ENCODE data around the gene SLC7A14.
"Not testable (repeated sequence)": the region's sequence is repeated elsewhere in the genome, so short reads cannot be mapped to it uniquely, and the experiment has no call there.

SLC7A14 gene

DNA sequence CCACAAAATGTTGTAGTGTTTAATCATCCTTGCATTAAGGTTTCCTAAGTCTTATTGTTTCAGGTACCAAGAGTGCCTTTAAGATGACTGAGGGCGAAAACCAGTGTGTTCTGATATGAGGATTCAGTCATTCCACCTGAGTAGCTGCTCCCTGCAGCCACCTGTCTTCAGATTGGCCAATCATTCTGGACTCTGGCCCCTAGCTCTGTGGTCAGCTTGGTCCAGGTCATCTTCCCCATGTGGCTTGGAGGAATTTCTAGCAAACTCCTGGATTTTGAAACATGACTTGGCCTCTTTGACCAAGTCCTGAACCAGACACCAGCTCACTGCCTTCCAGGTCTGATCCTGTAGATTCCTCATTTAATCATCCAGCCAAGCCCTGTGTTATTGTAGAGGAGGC is 7.8 kb upstream of the SLC7A14 start:
- no peak for DNase-seq

DNA sequence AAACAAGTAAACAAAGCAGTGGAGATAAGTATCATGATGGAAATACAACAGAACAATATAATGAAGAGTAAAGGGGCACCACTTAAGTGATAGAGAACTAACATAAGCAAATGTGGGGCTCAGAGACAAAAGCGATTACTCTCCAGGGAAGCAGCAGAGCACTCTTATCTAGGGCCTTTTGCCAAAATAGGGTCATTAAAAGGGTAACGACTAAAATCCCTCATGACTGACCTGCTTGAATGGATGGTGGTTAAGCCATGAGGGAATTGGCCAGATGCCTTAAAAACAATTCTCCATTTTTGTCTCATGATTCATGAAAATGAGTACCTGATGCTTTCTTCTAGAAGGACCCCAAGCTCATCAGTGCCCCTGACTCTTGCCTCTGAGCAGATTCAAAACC is 3.2 kb upstream of the SLC7A14 start:
- no peak for DNase-seq

DNA sequence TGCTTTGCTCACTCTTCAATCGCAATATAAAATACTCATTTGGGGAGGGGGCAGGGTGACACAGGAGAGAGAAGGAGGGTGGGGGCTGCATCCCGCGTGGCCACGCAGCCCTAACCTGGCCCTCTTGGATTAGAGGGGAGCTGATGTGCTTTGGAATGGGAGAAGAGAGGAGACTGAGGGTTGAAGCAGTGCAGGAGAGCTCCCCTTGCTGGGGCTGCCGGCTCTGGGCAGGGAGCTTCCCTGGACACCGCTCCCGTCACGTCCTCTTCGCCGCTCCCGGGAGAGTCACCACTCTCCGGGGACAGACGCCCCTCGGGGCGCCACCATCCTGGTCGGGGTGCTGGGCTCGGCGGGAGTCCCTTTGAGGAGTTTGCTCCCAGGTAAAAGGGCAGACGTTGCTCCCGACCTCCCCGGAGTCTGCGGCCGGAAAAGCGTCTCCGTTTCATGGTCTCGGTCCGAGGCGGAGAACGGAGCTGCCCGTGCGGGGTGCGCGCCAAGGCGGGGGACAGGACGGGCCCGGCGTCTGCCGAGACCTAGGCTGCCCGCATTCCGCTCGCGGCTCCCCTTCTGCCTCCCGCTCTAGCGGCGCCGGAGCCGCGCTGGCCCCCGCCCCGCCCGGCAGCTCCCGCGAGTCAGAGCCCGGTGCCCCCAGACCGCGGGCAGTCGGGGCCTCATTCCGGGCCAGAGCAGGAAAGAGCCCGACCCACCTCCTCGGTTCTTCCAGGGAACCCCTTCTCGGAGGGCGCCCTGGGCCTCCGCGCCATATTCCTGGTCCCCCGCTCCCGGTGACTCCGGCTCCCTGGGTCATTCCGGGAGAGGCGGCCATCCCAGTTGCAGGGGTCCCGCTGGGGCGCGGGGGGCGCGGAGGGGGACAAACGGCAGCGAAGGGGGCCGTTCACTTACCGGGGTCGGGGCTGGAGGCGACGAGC is 603 bp downstream of the SLC7A14 start:
- no peak for DNase-seq

DNA sequence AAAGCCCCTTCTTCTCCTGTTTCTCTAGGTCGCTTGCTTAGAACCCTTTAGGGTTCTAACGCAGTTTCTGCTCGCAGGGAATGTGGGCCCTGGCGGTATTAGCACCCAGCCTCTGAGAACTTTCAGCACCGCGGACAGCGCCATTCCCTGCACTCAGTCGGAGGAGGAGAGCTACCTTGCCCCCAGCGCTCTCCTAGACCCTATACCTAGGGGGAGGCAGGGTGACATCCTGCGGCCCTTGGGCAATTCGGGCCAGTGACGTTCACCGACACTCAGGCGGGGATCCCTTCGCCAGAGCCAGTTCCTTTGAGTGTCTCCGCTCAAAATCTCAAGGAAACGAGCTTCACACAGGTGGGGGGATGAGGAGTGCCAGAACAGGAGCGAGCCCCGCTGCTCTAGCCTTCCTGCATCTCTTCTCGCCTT is 1.3 kb downstream of the SLC7A14 start:
- peak; percentile 68 for DNase-seq

DNA sequence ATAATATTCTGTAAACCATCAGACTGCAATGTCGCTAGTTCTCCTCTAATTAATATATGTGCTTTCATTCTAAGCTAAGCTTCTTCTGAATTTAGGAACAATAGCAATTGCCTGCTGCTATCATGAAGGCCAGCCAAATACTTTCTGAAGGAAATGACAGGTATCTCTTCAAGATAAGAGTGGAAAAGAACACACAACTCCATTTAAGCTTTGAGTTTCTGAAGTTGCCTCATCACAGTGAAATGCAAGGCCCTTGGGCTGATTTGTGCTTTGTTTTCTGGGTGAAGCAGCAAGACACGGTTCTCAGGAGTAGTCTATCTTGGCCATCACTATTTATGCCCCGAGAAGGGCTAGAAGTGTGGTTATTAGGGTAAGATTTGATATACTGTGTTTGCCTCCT is 6.2 kb downstream of the SLC7A14 start:
- DNase-seq = no peak

DNA sequence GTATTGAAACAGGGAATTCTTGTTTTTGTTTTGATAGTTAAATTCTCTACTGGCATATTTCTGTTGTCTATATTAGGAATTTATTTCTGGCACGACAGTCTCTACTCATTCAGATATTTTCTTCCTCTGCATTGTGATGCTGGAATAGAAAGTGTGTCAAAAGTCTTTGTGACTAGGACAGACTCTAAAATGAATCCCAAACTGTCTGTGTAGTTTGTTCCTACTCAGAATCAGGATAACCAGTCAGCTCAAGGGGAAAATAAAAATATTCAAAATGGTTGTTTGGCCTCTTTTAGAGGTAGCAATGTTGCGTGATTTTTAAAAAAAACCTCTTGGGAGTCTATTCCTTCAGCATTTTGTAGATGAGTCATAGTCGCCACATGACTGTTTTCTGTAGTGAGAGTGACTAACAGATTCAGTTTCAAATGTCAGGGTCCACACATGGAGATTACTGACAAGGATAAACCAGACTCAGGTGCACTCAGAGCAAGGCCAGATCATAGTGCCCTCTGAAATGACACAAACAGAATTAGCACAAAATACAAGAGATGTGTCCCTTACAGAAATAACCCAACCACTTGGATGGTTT is 13.1 kb downstream of the SLC7A14 start:
- DNase-seq = peak; percentile 75

DNA sequence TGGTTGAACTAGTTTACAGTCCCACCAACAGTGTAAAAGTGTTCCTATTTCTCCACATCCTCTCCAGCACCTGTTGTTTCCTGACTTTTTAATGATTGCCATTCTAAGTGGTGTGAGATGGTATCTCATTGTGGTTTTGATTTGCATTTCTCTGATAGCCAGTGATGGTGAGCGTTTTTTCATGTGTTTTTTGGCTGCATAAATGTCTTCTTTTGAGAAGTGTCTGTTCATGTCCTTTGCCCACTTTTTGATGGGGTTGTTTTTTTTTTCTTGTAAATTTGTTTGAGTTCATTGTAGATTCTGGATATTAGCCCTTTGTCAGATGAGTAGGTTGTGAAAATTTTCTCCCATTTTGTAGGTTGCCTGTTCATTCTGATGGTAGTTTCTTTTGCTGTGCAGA is 18.3 kb downstream of the SLC7A14 start:
- not testable (repeated sequence) for DNase-seq

DNA sequence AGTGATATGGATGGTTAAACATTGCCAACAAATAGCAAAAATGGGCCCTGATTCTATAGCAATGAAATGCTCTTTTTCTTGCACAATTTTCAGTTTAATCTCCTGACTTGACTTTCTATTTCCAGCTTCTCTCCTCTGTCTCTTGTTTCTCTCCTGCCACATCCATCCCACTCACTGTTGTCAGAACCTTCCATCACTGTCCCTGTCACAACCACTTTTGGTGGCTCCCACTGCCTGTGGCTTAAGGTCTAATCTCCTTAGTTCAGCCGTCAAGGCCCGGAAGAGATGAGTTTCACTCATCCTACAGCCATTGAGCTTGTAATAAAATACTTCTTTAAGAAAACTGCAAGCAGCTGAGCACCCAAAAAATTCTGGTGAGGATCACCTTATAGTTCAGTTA is 19.5 kb downstream of the SLC7A14 start:
- DNase-seq = no peak

DNA sequence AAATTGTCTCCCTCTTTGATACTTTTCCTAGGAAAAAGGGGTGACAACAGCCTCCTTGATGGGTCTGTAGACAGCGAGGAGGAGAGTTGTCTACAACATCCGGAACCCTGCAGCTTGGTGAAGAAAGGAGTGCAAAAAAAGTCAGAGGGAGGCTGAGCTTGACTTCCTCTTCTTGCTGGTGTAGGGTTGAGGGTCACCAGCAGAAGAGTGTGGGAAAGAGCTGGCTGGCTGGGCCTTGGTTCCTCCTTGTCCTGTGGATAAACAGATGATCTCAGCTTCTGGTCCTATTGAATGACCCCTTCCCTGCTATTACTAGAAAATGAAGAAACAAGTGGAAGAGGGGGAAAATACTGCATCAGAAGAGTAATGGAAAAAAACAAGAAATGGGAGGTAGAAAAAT is 20.4 kb downstream of the SLC7A14 start:
- DNase-seq = no peak

DNA sequence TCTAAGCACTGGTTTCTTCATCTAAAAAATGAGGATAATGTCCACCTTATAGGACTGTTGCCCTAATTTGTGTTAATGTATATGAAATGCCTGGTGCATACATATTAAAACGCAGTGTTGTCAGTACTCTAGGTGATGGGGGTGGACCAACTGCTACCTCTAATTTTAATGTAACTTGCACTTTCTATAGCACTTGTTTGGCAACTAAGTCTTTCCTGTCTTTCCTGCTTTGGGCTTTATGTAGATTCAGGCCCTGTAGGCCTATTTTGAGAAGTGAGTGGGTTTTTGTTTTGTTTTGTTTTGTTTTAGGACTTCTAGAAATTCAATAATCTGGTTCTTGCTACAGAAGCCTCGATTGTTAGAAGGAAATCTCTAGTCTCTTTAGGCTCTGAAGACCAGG is 21.2 kb downstream of the SLC7A14 start:
- DNase-seq = no peak

DNA sequence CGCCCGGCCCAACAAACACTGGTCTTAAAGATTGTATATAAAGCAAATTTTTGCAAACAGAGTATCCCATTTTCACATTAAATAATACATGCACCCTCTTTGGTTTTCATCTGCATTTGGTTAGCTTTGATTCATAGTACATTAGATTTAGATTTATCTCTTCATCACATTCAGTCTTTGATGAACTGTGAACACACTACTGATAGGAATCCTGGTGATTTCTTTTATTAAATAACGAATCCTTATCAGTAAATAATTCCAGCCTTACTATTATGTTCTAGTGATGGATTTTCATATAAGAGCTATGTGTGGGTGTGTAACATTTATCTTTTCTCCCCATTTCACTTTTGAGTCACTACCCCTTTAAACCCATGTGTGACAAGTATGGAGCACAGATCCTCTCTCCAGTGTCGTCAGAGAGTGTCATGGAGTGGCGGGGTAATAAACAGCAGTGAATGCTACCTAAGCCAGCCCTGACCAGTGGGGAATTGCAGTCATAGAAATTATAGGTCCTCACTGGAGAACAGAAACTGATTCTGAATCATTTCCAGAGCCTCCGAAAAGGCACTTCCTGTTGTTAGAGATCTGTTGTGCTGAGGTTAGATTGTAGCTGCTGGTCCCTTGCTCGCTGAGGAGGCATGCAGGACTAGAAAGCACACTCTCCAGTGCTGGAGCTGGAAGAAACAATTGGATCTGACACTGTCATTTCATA is 22.0 kb downstream of the SLC7A14 start:
- peak; percentile 71 for DNase-seq

DNA sequence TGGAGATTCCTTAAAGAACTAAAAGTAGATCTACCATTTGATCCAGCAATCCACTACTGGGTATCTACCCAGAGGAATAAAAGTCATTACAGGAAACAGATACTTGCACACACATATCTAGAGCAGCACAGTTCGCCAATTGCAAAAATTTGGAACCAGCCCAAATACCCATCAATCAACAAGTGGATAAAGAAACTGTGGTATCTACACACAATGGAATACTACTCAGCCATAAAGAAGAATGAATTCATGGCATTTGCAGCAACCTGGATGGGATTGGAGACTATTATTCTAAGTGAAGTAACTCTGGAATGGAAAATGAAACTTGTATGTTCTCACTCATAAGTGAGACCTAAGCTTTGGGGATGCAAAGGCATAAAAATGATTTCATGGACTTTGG is 23.8 kb downstream of the SLC7A14 start:
- no peak for DNase-seq

DNA sequence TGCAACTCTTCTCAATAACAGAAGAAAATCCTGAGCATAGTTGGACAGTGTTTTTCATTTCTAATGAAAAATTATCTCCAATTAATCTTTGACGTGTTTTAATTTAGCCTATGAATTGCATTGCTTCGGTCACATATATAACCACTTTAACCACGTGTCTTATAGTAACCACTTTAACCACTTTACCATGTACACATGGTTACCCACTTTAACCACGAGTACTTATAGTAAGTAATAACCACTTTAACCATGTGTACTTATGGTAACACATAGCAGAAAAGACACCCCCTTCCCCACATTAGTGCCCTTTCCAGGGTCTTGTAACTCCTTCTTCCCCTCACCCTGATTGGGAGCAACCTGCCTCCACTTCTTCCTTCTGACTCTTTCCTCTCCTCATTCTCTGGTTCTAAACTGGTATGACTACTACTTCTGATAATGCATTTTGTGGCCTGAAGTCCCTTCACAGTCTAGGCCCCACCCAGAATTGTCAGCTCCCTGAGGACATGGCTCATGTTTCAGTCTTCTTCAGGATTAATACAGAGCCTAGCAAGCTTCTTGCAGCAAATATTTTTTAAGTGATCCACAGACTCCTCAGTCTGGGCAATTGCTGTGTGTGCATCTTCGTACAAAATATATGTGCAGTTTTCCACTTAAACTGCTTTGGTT is 25.0 kb downstream of the SLC7A14 start:
- DNase-seq = no peak

DNA sequence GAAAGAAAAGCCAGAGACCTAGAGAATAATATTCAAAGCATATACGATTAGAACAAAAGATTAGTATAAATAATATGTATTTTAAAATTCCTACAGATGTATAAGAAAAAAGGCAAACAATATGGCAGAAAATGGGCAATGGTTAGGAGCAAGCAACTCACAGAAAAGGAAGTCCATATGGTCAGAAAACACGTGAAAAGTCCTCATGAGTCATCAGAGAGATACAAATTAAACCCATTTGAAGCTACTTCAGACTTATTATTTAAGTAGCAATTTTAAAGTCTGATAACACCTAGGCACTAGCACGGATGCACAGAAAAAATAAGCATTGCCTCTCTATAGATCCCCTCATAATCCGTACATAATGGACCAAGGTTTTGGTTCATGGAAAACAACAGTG is 25.6 kb downstream of the SLC7A14 start:
- no peak for DNase-seq

DNA sequence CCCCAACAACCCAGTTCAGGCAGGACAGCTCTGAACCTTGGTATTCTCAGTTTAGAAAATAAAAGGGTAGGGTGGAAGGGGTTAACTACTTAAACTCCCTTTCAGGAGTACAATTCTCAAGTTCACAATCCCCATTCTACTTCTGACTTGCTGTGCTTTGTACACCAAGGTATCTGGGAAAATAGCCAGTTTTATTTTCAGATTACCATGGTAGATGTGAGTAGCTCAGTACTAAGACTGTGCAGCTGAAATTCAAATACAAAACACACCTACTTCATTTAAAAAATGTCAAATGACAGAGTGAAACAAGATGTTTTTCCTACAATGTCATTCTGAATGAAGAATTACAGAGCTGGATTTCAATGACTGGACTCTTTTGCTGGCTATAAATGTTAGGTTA is 27.4 kb downstream of the SLC7A14 start:
- no peak for DNase-seq

DNA sequence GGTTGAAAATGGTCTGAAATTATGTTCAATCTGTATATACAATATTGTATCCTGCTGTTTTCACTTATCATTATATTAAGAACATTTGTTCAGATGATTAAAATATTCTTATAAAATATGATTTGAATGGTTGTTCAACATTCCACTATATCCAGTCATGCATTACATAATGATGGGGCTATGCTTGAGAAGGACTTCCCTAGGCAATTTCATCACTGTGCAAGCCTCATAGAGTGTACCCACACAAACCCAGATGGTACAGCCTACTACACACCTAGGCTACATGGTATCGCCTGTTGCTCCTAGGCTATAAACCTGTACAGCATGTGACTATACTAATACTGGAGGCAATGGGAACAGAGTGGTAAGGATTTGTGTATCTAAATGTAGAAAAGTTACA is 30.5 kb downstream of the SLC7A14 start:
- DNase-seq = peak; percentile 60

DNA sequence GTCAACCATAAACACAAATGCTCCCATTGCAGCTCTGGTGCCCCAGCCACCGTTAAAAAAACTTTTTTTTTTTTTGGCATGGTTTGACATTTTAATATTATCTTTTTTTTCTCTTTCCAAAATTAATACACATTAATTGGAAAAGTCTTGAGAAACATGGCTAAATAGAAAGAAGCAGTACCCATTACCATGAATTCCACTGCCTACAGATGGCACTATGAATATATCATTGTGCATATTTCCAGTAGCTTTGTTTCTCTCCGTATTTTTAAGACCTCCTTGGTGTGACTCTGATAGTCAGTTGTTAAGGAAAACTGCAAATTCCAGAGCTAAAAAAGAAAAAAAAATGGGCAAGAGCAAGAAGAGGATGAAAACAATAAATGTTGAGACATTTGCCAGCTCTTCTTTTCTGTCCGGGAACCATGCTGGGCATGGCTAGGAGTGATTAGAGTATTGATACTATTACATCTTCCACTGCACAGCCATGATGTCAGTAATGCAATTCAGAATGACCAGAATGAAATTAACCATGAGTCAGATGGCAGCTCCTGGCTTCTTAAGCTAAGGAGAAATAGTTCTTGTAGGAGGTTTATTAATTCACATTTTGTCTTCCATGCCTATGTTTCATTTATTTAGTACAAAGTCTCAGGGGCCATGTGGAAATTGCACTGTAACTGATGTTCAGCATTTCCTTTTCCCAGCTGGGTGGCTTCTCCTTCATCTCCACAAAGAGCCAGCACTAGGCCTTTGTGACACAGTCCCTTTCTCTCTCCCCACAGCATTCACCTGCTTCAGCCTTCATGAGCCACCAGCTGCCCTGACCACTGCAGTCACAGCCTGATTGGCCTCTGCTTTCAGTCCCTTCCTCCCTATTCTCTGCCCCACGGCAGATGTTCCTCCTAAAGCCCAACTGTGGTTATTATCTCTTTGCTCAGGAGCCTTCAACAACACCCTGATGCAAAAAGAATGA is 31.8 kb downstream of the SLC7A14 start:
- DNase-seq = peak; percentile 28

DNA sequence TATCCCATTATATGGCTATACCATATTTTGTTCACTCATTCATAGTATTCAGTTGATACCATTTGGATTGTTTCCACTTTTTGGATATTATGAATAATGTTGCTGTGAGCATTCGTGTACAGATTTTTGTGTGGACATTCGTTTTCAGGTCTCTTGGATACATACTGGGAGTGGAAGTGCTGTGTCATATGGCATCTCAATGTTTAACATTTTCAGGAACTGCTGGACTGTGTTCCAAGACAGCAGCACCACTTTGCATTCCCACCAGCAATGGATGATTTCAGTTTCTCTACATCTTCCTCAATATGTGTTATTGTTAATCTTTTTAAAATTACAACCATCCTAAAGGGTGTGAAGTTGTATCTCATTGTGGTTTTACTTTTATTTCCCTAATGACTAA is 34.6 kb downstream of the SLC7A14 start:
- no peak for DNase-seq

DNA sequence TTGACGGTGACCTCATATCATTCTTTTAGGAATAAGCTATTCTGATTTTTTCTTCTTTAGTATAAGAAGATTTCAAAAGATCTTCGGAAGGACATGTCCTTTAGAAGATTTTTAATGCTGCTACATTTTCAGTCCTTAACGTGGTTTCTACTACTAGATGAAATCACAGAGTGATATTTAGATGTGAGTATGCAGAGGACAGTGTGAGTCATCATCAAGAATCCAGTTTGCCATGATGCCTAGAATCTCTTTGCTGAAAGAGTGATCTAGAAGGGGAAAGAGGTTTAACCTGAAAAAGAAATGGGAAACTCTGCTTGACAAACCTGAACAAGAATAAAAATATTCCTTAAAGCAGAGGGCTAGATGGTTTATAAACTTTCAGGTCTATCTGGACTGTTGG is 43.2 kb downstream of the SLC7A14 start:
- DNase-seq = peak; percentile 35

DNA sequence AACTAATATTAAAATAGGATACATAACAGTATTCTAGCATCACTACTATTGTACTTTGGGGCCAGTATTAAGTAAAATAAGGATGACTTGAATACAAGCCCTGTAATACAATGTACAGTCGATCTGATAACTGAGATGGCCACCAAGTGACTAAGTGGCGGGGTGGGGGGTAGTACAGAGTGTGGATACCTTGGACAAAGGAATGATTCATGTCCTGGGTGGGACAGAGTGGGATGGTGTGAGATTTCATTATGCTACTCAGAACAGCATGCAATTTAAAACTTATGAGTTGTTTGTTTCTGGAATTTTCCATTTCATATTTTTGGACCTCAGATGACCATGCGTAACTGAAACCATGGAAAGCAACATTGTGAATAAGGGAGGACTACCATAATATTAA is 46.0 kb downstream of the SLC7A14 start:
- DNase-seq = no peak

DNA sequence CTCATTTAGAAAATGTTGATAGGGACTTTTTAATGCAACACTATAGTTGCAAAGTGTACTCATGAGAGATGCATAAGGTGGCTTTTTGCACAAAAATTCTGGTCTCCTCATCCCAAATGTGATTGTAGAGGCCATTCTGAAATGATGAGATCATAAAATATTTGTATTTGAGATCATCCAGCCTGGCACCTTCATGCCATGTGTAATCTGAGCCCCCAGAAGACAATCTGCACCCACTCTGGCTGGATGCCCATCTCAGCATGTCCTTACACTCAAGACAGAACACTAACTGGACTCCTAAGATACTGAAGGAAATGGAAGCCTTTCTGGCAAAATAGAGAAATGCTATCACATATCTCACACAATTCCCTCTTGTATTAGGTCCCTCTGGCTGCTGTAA is 49.2 kb downstream of the SLC7A14 start:
- no peak for DNase-seq

DNA sequence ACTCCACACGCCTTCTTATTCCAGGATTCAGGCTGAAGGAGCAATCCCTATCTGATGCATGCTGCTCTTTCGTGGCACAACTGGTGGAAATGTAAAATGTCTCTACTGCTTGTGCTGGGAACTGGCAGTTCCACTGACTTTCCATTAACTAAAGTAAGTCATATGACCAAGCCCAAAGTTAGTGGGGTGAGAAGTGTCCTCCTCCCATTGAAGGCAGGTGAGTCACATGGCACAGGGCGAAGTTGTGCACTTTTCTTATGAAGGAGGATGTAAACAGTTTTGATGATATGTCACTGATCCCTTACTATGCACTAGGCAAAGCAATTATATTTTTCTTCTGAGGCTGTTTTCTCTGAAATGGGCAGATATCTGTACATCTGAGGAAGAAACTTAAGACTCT is 51.6 kb downstream of the SLC7A14 start:
- no peak for DNase-seq
